Heart right ventricle (tissue), 16 donors: ENCODE results near the gene PFDN1. TPM values are rescaled to one million over a fixed set of nuclear protein-coding genes. Genes with fewer than 3 reads are reported as not detected.

ENCODE experiments used
- ATAC-seq, 8 donors: fragments of 200-7000 bp; cut with Tn5 transposase; one replicate each; pipeline ENCODE4 v1.9.1; 2020; ENCODE audit warnings: mild to moderate bottlenecking in 8 of 8, moderate library complexity in 8 of 8, moderate number of reproducible peaks in 1 of 8
- DNase-seq, 2 donors: peaks; one replicate each; pipeline ENCODE4 v3.0.0-alpha.2; 2020
- H3K27ac ChIP-seq, 10 donors: fragments of 200-600 bp; sonication (generic) in 2 of 10; one replicate each; pipeline versions ENCODE4 v1.5.0 to v1.8.0; 2020 to 2022; ENCODE audit warnings: mild to moderate bottlenecking in 3 of 10
- H3K27me3 ChIP-seq, 7 donors: fragments of 200-600 bp; one replicate each; pipeline ENCODE4 v1.8.0; 2021 to 2022; ENCODE audit warnings: mild to moderate bottlenecking in 2 of 7
- H3K36me3 ChIP-seq, 9 donors: fragments of 200-600 bp; sonication (generic) in 1 of 9; one replicate each; pipeline versions ENCODE4 v1.5.0 to v1.8.0; 2020 to 2022; ENCODE audit warnings: mild to moderate bottlenecking in 2 of 9
- H3K4me1 ChIP-seq, 9 donors: fragments of 200-600 bp; sonication (generic) in 1 of 9; one replicate each; pipeline versions ENCODE4 v1.5.0 to v1.8.0; 2020 to 2022; ENCODE audit warnings: mild to moderate bottlenecking in 4 of 9
- H3K4me3 ChIP-seq, 10 donors: fragments of 200-600 bp; sonication (generic) in 2 of 10; one replicate each; pipeline versions ENCODE4 v1.5.0 to v1.8.0; 2020 to 2022; ENCODE audit warnings: mild to moderate bottlenecking in 7 of 10, moderate library complexity in 2 of 10
- H3K9me3 ChIP-seq, 11 donors: fragments of 200-600 bp in 10 of 11; sonication (generic) in 2 of 11; one replicate each; pipeline versions ENCODE4 v1.5.0 to v1.8.0; 2013 to 2022; ENCODE audit warnings: mild to moderate bottlenecking in 2 of 11, control low read depth in 1 of 11, moderate library complexity in 1 of 11
- CTCF ChIP-seq, 9 donors: fragments of 200-600 bp; sonication (generic) in 2 of 9; IDR thresholded peaks; one replicate each; pipeline versions ENCODE4 v1.5.0 to v1.8.0; 2021 to 2022; ENCODE audit warnings: antibody characterized with exemption in 9 of 9, mild to moderate bottlenecking in 5 of 9, moderate library complexity in 1 of 9
- WGBS, 2 donors: extraction: QIAGEN DNeasy Blood & Tissue Kit; methylation state at CpG; one replicate each; pipeline ENCODE4 v1.1.7; 2013; ENCODE audit warnings: inconsistent platforms in 1 of 2; 5-methylcytosine and 5-hydroxymethylcytosine counted together
- intact Hi-C, 10 donors: fragments of 100-400 bp; cut with DNase I; formaldehyde crosslinking; loops; one replicate each; pipeline versions ENCODE4 v1.11.1 to v1.14.2; 2022
- polyA plus RNA-seq, 2 donors: library from polyadenylated mRNA; stranded (reverse); fragments of 200-250 nt; gene quantifications; one replicate each; pipeline ENCODE4 v1.2.3, GENCODE V29; 2013
- total RNA-seq, 10 donors: library from RNA; stranded (reverse); fragmentation: NEBNext Ultra II Directional in 3 of 10; extraction: Animal tissue kit (Norgen Biotek cat#: 25700) in 3 of 10; gene quantifications; one replicate each; pipeline versions ENCODE4 v1.2.1 to v1.2.4, GENCODE V29; 2021 to 2023
- donor health status: Arrhythmogenic right ventricular cardiomyopathy.
- donor health status: ischemic (EF 13 %, LVEDD 7.1; RV severe dilation, severe dysfunction).
- donor health status: healthy with polysubstance abuse.
- donor health status: DM: no; HTN: yes; CAD: no.
- donor health status: DM: no; HTN: no; CAD: no.
- donor health status: ischemic (EF 25% LVEDD 6.9; RV normal size, moderate dysfunction).
- donor health status: ischemic (EF 25% LVEDD 5.7; RV mildly dilated, moderate dysfunction).
- donor health status: healthy.
- donor health status: DM: yes; HTN: yes; CAD: no.
- donor health status: Ischemic cardiomyopathy.
- donor health status: ischemic (EF 35%, LVEDD 5.7; RV mildly dilated, moderate dysfunction).
- donor health status: nonischemic (EF 11% LVEDD 7.7; RV severe dilation, severe dysfunction).
- donor health status: DM: yes; HTN: yes; CAD: no.
- donor health status: PGD.
- donor health status: ischemic (EF 29% LVEDD 5.4; RV normal size, mild dysfunction).
- donor health status: nonischemic (EF 23%, LVEDD 6.1; RV moderate dilation, normal function).

PFDN1 gene
- total and polyA plus RNA-seq, 12 donors, result 56.8 to 100 (median 80.7) TPM

DNA sequence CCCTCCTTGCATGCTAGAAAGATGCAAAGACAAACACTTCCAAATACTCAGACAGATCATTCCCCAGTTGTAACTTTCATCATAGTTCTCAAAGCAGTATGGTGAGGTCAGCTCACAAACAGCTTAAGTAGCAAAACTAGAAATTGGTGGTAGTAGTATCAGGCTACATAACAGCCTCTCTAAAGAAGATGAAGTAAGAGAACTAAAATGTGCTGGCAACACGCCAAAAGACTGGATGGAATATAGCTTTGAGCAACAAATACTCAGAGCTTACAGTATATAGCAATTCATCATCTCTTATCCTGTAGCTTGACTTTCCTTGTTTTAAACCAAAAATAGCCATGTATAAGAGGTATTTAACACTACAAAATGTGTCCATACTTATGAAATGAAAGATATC is 7.5 kb downstream of the PFDN1 start:
- intact Hi-C loops, result loop anchor here in 6 of 10 donors (5.0 to 10.0 kb wide), 6 partner anchors 33 to 52 kb away; partner anchors contain the start of gene HBEGF (in 3 of the 6)
- Histone ChIP-seq H3K36me3 (peaks cover 0 to 26% (median 12%) of the 10 kb centered on the region in 9 donors), H3K4me3 (no peak overlapping the region), H3K27ac (peak overlapping the region in 8 of 10 donors; percentile 43 to 88 (median 76)), H3K9me3 (no peaks in the 10 kb centered on the region), H3K4me1 (peaks cover 4 to 93% (median 86%) of the 10 kb centered on the region in 9 donors), H3K27me3 (no peaks in the 10 kb centered on the region)
- no peak for TF ChIP-seq CTCF (IDR thresholded peaks at IDR 0.05)
- peak; percentile 55 to 93 (median 83) for ATAC-seq
- peak in 1 of 2 donors; percentile 86 for DNase-seq
- WGBS, 2 donors, result 11 to 15% methylated on average over 1 of the region's 1 CpG

GRCh38 chr5:140294753-140295152 is 8.1 kb downstream of the PFDN1 start:
- intact Hi-C loops, result loop anchor here in 6 of 10 donors (5.0 to 10.0 kb wide), 6 partner anchors 32 to 53 kb away; partner anchors contain the start of gene HBEGF (in 3 of the 6)
- no peak for DNase-seq
- no peak for TF ChIP-seq CTCF (IDR thresholded peaks at IDR 0.05)
- H3K27me3 ChIP-seq, result no peaks in the 10 kb centered on the region
- 40 to 55% methylated on average over 2 of the region's 2 CpGs for WGBS, 2 donors
- H3K27ac ChIP-seq, result peak overlapping the region in 9 of 10 donors; percentile 36 to 88 (median 75)
- peaks cover 0 to 21% (median 11%) of the 10 kb centered on the region in 9 donors for H3K36me3 ChIP-seq
- H3K9me3 ChIP-seq, result no peaks in the 10 kb centered on the region
- no peak overlapping the region for H3K4me3 ChIP-seq
- ATAC-seq, result no peak
- peaks cover 4 to 95% (median 91%) of the 10 kb centered on the region in 9 donors for H3K4me1 ChIP-seq

- DNase-seq (no peak), ATAC-seq (peak in 3 of 8 donors; percentile 3 to 29 (median 17))
- Histone ChIP-seq H3K9me3 (no peaks in the 10 kb centered on the region), H3K27me3 (no peaks in the 10 kb centered on the region), H3K36me3 (peaks cover 0 to 11% (median 2%) of the 10 kb centered on the region in 9 donors), H3K4me1 (peaks cover 4 to 99% (median 91%) of the 10 kb centered on the region in 9 donors), H3K4me3 (no peak overlapping the region), H3K27ac (peak overlapping the region; percentile 43 to 88 (median 68))
- intact Hi-C loops, result loop anchor here in 2 of 10 donors (10.0 kb wide), 1 partner anchor 51 kb away; the partner anchor contains the start of gene HBEGF (in 2 of the 2)
- no peak for TF ChIP-seq CTCF (IDR thresholded peaks at IDR 0.05)
- WGBS, 2 donors, result 35 to 57% methylated on average over 1 of the region's 1 CpG
Measured at GRCh38 chr5:140293849-140294100, 9.1 kb downstream of the PFDN1 start.

DNA sequence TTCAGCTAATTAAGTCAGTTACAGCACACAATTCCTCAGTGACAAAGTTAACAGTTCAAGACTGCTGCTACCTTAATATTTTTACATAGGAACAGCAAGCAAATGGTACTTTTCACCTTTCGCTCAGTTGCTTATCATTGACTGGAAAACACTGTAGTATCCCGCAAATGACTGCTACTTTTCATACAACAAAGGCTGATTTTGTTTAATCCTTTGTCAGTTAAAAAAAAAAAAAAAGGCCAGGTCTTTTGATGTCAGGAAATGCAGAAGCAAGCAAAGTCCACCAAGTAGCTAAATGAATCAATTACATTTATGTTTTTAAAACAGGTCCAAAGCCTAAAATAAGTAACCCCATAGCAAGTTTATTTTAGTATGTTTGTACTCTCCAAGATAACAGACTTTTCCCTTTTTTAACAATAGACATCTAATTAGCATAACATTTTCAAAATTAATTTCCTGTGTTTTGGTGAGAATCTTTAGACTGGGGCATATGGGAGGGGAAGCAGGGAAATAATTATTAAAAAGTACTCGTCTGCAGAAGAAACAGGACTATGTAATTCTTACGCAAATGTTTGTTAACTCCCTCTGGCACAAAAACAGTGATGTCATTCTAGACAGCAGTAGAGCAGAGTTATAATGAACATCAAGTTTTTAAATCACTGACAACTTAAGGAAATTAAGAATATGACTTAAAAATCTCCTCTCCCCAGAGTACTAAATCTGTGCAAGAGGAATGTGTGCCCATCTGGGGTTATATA is 9.6 kb downstream of the PFDN1 start:
- TF ChIP-seq CTCF (IDR thresholded peaks at IDR 0.05), result no peak
- Histone ChIP-seq H3K36me3 (peaks cover 0 to 6% (median 0%) of the 10 kb centered on the region in 9 donors), H3K27me3 (no peaks in the 10 kb centered on the region), H3K4me1 (peaks cover 4 to 99% (median 86%) of the 10 kb centered on the region in 9 donors), H3K4me3 (no peak overlapping the region), H3K27ac (peak overlapping the region; percentile 43 to 88 (median 68)), H3K9me3 (no peaks in the 10 kb centered on the region)
- WGBS, 2 donors, result 24 to 36% methylated on average over 4 of the region's 4 CpGs
- intact Hi-C loops, result loop anchor here in 2 of 10 donors (10.0 kb wide), 1 partner anchor 52 kb away; the partner anchor contains the start of gene HBEGF (in 2 of the 2)
- no peak for DNase-seq
- peak in 5 of 8 donors; percentile 47 to 71 (median 59) for ATAC-seq
